ENCODE measurements around the gene AIFM1. TPM values are rescaled to one million over a fixed set of nuclear protein-coding genes. Genes with fewer than 3 reads are reported as not detected.

Gene AIFM1
- total RNA-seq, 2 experiments from 2014 or later, result 41.2 to 41.8 TPM

DNA sequence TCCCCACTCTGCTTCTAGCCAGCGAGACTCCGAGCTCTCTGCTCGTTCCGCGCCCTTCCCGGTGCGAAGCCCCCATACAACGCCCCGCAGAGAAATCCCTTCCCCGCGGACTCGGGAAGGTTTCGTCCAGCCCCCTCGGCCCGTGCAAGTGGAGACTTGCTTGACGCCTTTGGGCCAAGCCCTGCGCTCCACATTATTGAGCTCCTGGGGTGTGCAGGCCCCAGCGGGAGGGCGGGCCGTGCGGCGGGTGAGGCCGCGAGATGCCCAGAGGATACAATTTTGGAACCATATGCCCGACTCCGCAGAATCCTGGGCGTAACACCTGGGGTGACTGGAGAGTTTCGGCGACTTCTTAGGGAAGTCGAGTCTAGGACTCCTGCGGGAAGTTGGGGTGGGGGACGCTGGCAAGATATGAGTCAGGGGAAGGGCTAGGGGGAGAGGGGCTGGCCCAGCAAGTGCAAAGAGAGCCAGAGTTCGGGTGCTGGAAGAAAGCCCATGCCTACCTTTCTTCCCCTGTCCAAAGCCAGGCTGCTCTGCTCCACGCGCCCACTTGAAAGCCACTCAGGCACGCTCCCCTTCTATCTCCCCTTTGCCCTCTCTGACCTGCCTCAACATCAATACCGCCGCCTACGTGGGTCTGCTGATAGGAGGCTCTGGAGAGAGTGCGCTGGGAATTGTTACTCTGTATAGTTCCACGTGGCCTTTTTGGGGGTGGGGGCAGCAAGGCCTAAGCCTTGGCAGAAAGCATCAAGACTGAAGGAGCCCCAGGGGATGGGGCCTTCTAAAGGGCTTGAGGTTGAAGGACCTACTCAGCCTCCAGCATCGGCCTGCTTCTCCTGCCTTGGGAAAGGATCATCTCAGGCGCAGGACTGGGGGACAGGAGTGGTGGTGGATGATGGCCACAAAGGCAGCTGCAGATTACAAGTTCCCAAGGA is 54.2 kb downstream of the AIFM1 start:
- peak overlapping the region; percentile 62 for H3K4me3 Mint-ChIP-seq
- peaks cover 11% of the 10 kb centered on the region for H3K36me3 Mint-ChIP-seq (ENCODE audit: low read depth)
- ChIA-PET CTCF (interaction anchor here (1.4 kb wide), 1 partner anchor 31 kb away, joined by 4 read pairs; no protein-coding TSS in a partner anchor), POLR2A (interaction anchor here (0.8 to 5.4 kb wide), 3 partner anchors 26 to 60 kb away, joined by 3 to 59 read pairs (median 17); partner anchors contain the start of gene RAB33A)
- H3K4me1 Mint-ChIP-seq, result peaks cover 42% of the 10 kb centered on the region
- H3K27ac Mint-ChIP-seq, result peak overlapping the region; percentile 6
- no peak for DNase-seq
- no peaks in the 10 kb centered on the region for H3K9me3 Mint-ChIP-seq
- no peaks in the 10 kb centered on the region for H3K27me3 Mint-ChIP-seq

DNA sequence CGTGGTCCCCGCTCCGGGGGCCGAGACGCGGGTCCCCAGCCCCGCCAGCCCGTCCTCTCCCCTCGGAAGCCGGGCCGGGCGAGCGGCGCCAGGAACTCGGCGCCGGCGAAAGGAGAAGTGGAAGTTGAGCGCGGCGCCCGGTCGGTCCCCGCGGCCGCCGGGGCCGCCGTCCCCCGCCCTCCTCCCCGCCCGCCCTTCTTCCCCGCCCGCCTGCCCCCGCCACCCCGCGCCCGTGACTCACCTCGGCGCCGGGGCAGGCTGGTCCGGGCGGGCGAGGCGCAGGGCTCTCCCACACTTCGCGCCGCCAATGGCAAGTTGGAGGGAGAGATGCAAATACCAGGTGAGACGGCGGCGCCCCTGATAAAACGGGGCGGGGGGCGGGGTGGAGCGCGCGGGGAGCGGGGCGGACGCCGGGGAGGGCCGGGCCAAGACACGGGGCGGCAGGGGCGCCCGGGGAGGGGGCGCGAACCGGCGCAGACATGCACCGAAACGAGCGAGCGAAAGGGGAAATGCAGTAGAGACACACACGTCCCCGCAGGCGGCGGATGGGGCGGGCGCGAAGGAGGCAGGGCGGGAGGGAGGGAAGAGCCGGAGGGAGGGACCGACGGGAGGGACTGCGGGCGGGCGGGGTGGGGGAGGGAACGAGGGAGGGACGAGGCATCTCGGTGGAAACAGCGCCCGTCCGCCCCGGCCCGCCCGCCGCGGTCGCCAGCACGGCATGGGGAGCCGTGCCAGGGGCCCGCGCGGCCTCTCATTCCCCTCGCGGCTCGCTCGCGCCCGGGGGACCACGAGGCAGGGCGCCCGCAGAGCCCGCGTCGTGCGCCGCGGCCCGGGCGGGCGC is 55.0 kb downstream of the AIFM1 start, which contains the start of gene ELF4:
Gene ELF4 (minus strand): TSS at position 119 of the 841 bp plus-strand sequence. CDS start 29,167 bp downstream, outside the sequence.
- H3K36me3 Mint-ChIP-seq (ENCODE audit: low read depth), result peaks cover 17% of the 10 kb centered on the region
- H3K27ac Mint-ChIP-seq, result peak within 1 kb of the TSS; percentile 90
- CTCF ChIA-PET, result interaction anchor here (0.6 to 1.4 kb wide), 3 partner anchors 27 to 30 kb away, joined by 3 to 7 read pairs (median 4); no protein-coding TSS in a partner anchor

DNA sequence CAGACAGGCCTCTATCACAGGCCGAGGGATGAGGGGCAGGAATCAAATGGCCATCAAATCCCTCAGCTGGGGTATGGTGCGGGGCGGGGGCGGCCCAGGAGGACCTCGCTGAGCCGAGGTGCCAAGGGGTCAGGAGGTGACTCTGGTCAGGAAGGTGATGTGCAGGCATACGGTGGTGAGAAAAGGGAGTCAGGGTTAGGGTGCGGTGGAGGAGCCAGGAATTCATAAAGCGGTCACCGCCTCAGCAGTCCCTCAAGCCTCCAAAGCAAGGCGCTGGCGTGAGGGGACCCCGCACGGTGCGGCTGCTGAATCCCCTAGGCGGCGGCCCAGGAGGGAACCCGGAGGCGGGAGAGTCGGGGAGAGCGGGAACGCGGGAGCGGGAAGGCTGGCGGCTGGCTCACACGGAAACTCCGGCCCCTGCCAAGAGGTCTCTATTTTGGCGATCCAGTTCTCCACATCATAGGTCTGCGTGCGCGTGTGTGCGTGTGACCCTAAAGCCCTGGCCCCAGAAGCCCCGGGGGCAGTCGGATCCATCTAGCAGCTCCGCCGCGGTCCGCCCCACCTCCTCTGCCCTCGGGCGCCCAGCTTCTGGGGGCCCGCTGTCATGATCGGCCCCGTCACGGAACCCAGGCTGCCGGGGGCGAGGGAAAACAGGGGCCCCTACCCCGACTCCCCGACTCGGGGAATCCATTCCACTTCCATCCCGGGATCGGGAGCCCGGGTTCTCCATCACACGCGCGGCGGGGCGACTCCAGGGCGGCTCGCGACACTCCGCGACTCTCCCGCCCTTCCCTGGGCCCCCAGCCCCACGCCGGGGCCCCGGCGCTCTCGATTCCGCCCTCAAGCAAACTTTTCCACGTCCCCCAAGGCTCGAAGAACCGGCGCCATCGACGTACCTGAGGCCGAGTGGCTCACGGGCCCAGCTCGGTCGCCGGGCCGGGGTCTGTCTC is 55.9 kb downstream of the AIFM1 start:
- peak overlapping the region; percentile 90 for H3K27ac Mint-ChIP-seq
- DNase-seq, result peak; percentile 23
- ChIA-PET POLR2A (interaction anchor here (1.0 to 5.4 kb wide), 9 partner anchors 10 to 61 kb away, joined by 3 to 59 read pairs (median 8); partner anchors contain the start of gene AIFM1), CTCF (interaction anchor here (0.6 to 2.0 kb wide), 8 partner anchors 10 to 30 kb away, joined by 3 to 15 read pairs (median 4); no protein-coding TSS in a partner anchor)
- peak overlapping the region; percentile 95 for H3K4me3 Mint-ChIP-seq
- no peaks in the 10 kb centered on the region for H3K27me3 Mint-ChIP-seq
- H3K4me1 Mint-ChIP-seq, result peaks cover 40% of the 10 kb centered on the region
- peaks cover 17% of the 10 kb centered on the region for H3K36me3 Mint-ChIP-seq (ENCODE audit: low read depth)
- H3K9me3 Mint-ChIP-seq, result no peaks in the 10 kb centered on the region

More for the DNA sequence above, 55.0 kb downstream of the AIFM1 start, which contains the start of gene ELF4:
- Mint-ChIP-seq H3K4me3 (peak within 1 kb of the TSS; percentile 95), H3K9me3 (no peaks in the 10 kb centered on the region), H3K4me1 (peaks cover 45% of the 10 kb centered on the region), H3K27me3 (no peaks in the 10 kb centered on the region)
- DNase-seq, result peak; percentile 57
- POLR2A ChIA-PET, result interaction anchor here (0.8 to 5.4 kb wide), 8 partner anchors 9 to 61 kb away, joined by 3 to 59 read pairs (median 8); partner anchors contain the start of gene RAB33A

DNA sequence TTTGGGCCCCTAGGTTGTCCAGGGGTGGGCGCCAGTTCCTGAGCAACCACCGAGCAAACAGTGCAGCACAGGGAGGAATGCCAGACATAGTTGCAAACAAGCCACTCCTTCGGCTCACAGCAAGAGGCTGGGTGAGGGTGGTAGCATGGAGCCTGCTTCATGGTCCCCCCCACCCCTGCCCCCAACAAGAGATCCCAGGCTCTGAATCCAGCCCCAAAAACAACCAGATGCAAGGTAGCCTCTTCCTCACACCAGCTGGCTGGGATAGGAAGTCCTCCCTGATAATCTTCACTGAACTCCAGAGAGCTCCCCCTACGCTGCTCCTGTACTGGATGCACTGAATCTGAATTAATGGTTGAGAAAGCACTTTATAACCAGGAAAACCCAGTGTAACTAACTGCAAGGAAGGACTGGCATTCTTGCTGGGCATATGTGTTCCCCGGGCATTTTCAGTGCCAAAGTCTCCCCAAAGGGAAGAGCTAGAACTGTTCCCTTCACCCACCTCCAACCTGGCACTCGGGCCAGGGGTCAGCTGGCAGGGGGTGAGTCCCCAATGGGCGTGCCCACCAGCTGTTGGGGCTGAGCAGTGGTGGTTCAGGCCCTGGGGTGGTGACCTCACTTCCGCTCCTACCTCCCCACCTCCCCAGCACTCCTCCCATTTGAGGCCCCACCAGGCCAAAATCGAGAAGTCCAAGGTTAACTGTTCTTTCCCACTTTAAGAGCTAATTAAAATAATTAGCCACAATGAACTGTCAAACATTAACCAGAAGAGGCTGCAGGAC is 56.8 kb downstream of the AIFM1 start:
- POLR2A ChIA-PET, result interaction anchor here (0.6 to 5.4 kb wide), 9 partner anchors 11 to 62 kb away, joined by 3 to 59 read pairs (median 8); partner anchors contain the start of gene AIFM1
- Mint-ChIP-seq H3K36me3 (ENCODE audit: low read depth) (peaks cover 21% of the 10 kb centered on the region), H3K4me3 (peak overlapping the region; percentile 95), H3K4me1 (peaks cover 40% of the 10 kb centered on the region), H3K27ac (peak overlapping the region; percentile 90), H3K9me3 (no peaks in the 10 kb centered on the region), H3K27me3 (no peaks in the 10 kb centered on the region)
- CTCF ChIA-PET, result interaction anchor here (0.8 to 2.0 kb wide), 6 partner anchors 11 to 29 kb away, joined by 3 to 15 read pairs (median 5); no protein-coding TSS in a partner anchor
- DNase-seq, result peak; percentile 58

DNA sequence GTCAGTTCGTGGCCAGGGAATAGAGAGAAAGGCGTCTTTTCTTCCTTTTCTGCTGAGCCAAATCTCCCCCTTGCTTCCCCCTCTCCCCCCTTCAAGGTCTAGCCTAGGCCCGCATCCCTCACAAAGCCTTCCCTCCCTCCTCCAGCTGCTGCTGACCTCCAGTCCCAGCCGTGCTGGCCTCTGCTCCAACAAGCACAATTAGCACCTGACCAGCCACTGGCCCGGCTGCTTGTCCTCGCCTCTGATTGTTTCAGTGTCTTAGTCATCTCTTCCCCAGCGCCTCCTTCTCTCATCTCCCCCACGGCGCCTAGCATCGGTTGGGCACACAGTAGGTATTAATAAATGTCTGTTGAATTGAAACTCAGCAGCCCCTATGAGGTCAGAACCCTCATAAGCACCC is 59.6 kb downstream of the AIFM1 start:
- Mint-ChIP-seq H3K4me3 (no peak overlapping the region), H3K36me3 (ENCODE audit: low read depth) (peaks cover 24% of the 10 kb centered on the region), H3K4me1 (peaks cover 51% of the 10 kb centered on the region), H3K9me3 (no peaks in the 10 kb centered on the region), H3K27ac (no peak overlapping the region), H3K27me3 (no peaks in the 10 kb centered on the region)
- ChIA-PET POLR2A (interaction anchor here (1.4 to 2.8 kb wide), 2 partner anchors 14 to 20 kb away, joined by 4 to 14 read pairs; no protein-coding TSS in a partner anchor), CTCF (no interaction called here)
- no peak for DNase-seq

DNA sequence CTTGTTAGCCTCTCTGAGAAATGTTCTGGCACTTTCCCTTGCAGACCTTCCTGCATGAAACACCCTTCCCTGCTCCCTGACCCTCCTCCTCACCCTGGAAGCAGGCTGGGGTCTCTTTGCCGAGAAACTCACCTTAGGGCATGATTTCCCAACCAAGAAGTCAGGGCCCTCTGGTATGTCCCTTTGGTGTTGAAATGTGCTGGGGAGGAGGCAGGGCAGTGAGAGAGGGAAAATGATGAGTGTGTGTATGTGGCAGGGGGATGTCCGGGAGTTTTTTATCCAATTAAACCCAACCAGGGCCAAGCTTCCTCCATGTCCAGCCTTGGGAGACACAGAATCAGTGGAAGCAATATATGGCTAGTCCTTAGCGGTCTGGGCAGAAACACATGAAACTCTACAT is 60.4 kb downstream of the AIFM1 start:
- Mint-ChIP-seq H3K4me3 (no peak overlapping the region), H3K36me3 (ENCODE audit: low read depth) (peaks cover 30% of the 10 kb centered on the region), H3K9me3 (no peaks in the 10 kb centered on the region), H3K27ac (peak overlapping the region; percentile 19), H3K27me3 (no peaks in the 10 kb centered on the region), H3K4me1 (peaks cover 59% of the 10 kb centered on the region)
- POLR2A ChIA-PET, result interaction anchor here (0.8 to 2.8 kb wide), 4 partner anchors 15 to 23 kb away, joined by 3 to 14 read pairs (median 4); no protein-coding TSS in a partner anchor
- CTCF ChIA-PET, result interaction anchor here (0.9 to 1.8 kb wide), 2 partner anchors 13 to 23 kb away, joined by 4 to 5 read pairs; no protein-coding TSS in a partner anchor
- DNase-seq, result no peak

DNA sequence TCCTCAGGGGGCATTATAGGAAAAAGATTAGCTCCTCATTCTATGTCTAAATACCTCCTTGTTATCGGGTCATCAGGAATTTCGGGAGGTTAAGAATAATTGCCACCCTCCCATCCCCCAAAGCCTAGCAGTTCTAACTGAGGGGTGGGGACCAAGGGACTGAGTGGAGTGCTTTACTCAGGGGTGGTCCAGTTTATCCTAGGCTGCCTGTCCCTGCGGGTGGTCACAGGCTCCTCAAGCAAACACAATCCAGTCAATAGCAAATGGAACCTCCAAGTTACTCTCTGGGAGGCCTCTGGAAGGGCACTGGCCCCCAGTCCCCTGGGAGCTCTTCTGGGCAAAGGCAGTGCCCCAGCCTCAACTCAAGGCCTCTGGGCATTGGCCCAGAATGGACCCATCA is 62.0 kb downstream of the AIFM1 start:
- H3K9me3 Mint-ChIP-seq, result no peaks in the 10 kb centered on the region
- H3K4me3 Mint-ChIP-seq, result no peak overlapping the region
- H3K27ac Mint-ChIP-seq, result no peak overlapping the region
- POLR2A ChIA-PET, result interaction anchor here (2.8 kb wide), 1 partner anchor 18 kb away, joined by 14 read pairs; no protein-coding TSS in a partner anchor
- H3K36me3 Mint-ChIP-seq (ENCODE audit: low read depth), result peaks cover 26% of the 10 kb centered on the region
- H3K4me1 Mint-ChIP-seq, result peaks cover 68% of the 10 kb centered on the region
- no peaks in the 10 kb centered on the region for H3K27me3 Mint-ChIP-seq
- no peak for DNase-seq
- CTCF ChIA-PET, result interaction anchor here (0.7 to 1.3 kb wide), 3 partner anchors 24 to 484 kb away, joined by 3 read pairs; no protein-coding TSS in a partner anchor

DNA sequence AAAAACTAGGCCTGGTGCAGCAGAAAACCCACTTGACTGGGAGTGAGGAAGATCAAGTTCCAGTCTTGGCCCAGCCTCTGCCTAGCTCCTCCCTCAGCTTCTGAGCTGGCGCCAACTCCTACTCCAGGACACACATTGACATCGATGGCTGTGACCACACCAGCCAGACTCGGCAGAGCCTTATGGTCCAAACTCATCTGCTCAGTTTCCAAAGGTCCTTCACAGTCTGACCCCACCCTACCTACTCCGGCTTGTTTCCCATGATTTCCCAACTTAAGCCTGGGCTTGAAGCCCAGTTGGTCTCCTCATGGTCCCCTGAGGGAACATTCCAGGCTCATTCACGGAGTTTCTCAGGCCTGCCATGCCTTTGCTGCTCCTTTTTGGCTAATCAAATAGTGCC is 65.5 kb downstream of the AIFM1 start:
- no peak overlapping the region for H3K4me3 Mint-ChIP-seq
- H3K9me3 Mint-ChIP-seq, result no peaks in the 10 kb centered on the region
- no peak overlapping the region for H3K27ac Mint-ChIP-seq
- peaks cover 68% of the 10 kb centered on the region for H3K4me1 Mint-ChIP-seq
- H3K36me3 Mint-ChIP-seq (ENCODE audit: low read depth), result peaks cover 13% of the 10 kb centered on the region
- no peaks in the 10 kb centered on the region for H3K27me3 Mint-ChIP-seq
- ChIA-PET POLR2A (no interaction called here), CTCF (no interaction called here)
- DNase-seq, result no peak

DNA sequence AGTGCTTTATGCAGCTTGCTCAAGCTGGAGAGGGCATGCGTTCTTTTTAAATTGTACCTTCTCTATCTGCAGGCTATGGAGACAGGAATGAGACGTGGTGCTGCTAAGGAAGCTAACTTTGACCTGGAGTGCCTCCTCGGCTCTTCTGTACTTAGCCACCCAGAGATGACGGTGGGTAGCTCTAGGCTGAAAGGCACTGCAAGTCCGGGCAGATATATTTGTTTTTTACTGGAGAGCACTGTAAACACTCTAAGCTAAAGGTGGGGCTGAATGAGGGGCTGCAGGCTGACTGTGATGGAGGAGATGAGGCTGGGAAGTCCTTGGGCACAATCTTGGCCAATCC is 67.5 kb downstream of the AIFM1 start:
- H3K4me3 Mint-ChIP-seq, result peak overlapping the region; percentile 24
- peak overlapping the region; percentile 72 for H3K27ac Mint-ChIP-seq
- H3K4me1 Mint-ChIP-seq, result peaks cover 68% of the 10 kb centered on the region
- POLR2A ChIA-PET, result interaction anchor here (0.7 to 2.7 kb wide), 7 partner anchors 11 to 77 kb away, joined by 3 to 16 read pairs (median 3); partner anchors contain the start of gene AIFM1
- peaks cover 9% of the 10 kb centered on the region for H3K36me3 Mint-ChIP-seq (ENCODE audit: low read depth)
- CTCF ChIA-PET, result interaction anchor here (1.1 to 3.9 kb wide), 4 partner anchors 9 to 23 kb away, joined by 3 to 10 read pairs (median 4); no protein-coding TSS in a partner anchor
- no peaks in the 10 kb centered on the region for H3K27me3 Mint-ChIP-seq
- DNase-seq, result no peak
- no peaks in the 10 kb centered on the region for H3K9me3 Mint-ChIP-seq

DNA sequence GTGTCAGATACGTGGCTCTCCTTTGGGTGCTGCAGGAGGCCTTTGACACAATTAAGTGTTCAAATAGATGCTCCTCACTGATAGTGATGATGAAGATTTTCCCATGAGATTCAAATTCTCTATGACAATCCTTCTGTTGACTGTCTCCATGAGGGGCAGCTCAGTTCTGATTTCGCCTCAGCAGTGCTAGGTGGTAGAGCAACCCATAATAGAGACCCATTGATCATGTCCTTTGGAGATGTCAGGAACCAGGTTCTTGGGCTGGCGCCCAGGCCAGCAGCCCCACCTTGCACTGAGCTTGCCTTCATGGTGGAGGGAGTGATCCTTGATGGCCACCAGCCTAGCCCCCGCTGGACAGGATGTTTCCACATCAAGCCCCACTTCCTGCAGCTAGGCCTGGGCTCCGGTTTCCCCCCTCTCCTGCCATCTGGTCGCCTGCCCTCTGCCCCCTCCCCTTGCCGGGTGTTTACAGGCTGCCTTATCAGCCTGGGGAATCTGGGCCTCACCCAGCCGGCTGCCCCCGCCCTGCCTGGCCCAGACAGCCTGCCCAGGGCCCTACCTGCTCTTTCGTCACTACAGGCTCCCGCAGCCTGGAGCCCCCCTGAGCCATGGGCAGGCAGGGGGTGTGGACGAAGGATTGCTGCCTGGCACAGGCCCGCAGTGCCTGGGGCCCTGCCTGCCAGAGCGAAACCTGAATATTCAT is 68.0 kb downstream of the AIFM1 start:
- no peaks in the 10 kb centered on the region for H3K9me3 Mint-ChIP-seq
- no peak overlapping the region for H3K4me3 Mint-ChIP-seq
- peak overlapping the region; percentile 72 for H3K27ac Mint-ChIP-seq
- H3K4me1 Mint-ChIP-seq, result peaks cover 68% of the 10 kb centered on the region
- no peaks in the 10 kb centered on the region for H3K27me3 Mint-ChIP-seq
- DNase-seq, result no peak
- H3K36me3 Mint-ChIP-seq (ENCODE audit: low read depth), result peaks cover 7% of the 10 kb centered on the region
- ChIA-PET POLR2A (interaction anchor here (0.8 to 2.7 kb wide), 6 partner anchors 12 to 77 kb away, joined by 3 to 16 read pairs (median 3); partner anchors contain the start of gene AIFM1), CTCF (interaction anchor here (1.1 to 3.9 kb wide), 3 partner anchors 10 to 24 kb away, joined by 3 to 10 read pairs (median 4); no protein-coding TSS in a partner anchor)

Measured in activated CD4-positive, alpha-beta memory T cell treated with anti-CD3 and anti-CD28 coated beads, Interleukin-2, amount 10 ng/mL, durations not matched to agents 7 days and 5 days (primary cell).